HL-60 (cell line): ENCODE data around the gene RNF151.

Source experiments
- GABPA ChIP-seq: IDR thresholded peaks from 2 replicates; pipeline ENCODE4 v1.6.1; 2012; ENCODE audit warnings: low read depth
- SPI1 ChIP-seq: IDR thresholded peaks from 2 replicates; pipeline ENCODE4 v1.6.1; 2012; ENCODE audit warnings: low read depth, mild to moderate bottlenecking, borderline replicate concordance
- TF ChIP-seq, protein P1 (sequence below): IDR thresholded peaks from one replicate; pipeline ENCODE4 v1.5.1; 2011; ENCODE audit warnings: low read length, control low read depth, inconsistent platforms; ENCODE audit not compliant: insufficient read depth

DNA sequence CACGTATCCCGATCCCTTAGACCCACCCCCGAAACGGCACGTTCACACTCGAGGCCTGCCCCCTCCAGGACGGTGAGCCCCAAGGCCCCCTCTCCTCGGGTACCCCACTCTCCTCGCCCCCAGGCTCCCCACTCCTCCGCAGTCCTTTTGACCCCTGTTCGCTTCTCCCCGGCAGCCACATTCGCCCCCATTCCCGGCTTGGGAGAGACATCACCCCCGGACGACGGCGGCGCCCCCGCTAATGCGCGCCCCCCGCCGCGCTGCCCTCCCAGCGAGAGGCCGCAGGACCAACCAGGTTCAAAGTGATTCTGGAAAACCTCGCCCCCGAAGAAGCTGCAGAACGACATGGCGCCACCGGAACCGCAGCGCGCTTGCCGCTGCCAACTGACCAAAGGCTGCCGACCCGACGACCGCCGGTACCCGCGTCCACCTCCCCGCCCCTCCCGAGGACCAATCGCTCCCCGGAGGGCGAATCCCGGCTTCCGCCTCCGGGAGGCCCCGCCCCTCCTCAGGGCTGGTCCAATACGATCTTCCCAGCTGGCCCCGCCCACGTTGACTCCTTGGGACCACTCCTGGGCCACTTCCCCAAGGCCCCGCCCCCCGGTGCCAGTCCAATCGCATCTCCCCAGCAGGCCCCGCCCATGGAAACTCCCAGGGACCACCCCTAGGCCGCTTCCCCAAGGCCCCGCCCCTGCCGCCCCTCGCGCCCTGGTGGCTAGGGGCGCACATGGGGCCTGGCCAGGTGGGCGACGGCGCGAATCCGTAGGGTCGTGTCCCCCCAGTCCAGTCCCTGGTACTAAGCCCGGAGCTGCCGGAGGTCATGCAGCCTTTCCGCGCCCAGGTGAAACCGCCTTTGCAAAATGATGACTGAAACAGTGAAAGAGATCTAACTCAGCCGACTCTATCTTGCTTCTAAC is 23.6 kb upstream of the RNF151 start, which contains the start of gene MSRB1:
- TF ChIP-seq, protein P1, sequence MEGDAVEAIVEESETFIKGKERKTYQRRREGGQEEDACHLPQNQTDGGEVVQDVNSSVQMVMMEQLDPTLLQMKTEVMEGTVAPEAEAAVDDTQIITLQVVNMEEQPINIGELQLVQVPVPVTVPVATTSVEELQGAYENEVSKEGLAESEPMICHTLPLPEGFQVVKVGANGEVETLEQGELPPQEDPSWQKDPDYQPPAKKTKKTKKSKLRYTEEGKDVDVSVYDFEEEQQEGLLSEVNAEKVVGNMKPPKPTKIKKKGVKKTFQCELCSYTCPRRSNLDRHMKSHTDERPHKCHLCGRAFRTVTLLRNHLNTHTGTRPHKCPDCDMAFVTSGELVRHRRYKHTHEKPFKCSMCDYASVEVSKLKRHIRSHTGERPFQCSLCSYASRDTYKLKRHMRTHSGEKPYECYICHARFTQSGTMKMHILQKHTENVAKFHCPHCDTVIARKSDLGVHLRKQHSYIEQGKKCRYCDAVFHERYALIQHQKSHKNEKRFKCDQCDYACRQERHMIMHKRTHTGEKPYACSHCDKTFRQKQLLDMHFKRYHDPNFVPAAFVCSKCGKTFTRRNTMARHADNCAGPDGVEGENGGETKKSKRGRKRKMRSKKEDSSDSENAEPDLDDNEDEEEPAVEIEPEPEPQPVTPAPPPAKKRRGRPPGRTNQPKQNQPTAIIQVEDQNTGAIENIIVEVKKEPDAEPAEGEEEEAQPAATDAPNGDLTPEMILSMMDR: no peak
- TF ChIP-seq GABPA (no peak), SPI1 (peak; percentile 64; the same call in 1 of the 2 replicates)
